H54 (cell line): ENCODE measurements around the gene KCNC2.

Source experiments
- DNase-seq: peaks from one replicate; pipeline ENCODE4 v3.0.0; 2011; ENCODE audit warnings: low spot score, mixed read lengths; ENCODE audit not compliant: insufficient read length
- FAIRE-seq: peaks from 3 replicates; lab custom pipeline; 2011; peaks lifted over from hg19 to GRCh38; lab: Jason Lieb, UNC
- POLR2A ChIP-seq: IDR thresholded peaks from 2 replicates; pipeline ENCODE4 v1.6.1; 2011; ENCODE audit warnings: low read depth, mild to moderate bottlenecking, low read length

KCNC2 gene

GRCh38 chr12:75184516-75184915, 25.1 kb downstream of the KCNC2 start:
- DNase-seq, result no peak
- no peak for TF ChIP-seq POLR2A
- FAIRE-seq, result no peak

DNA sequence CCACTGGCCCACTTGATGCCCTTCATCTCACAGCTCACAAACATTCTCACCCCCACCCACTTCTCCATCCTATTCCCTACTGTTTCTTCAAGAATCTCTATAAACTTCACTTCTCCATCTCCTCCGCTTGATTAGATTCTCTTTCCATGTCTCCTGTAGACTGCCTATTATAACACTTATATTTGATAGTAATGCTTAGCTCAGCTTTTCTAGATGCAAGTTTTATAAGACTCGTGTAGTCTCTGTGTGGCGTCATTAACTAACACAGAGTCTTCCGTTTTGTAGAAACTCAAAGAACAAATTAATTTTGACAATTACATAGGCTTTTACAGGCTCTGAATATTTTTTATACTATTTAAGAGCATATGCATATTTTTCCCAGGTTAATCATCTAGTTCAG, 25.7 kb downstream of the KCNC2 start:
- no peak for DNase-seq
- no peak for TF ChIP-seq POLR2A
- no peak for FAIRE-seq

GRCh38 chr12:75177997-75178396, 31.6 kb downstream of the KCNC2 start:
- TF ChIP-seq POLR2A, result no peak
- DNase-seq (peak; percentile 9), FAIRE-seq (peak; percentile 98)

GRCh38 chr12:75172611-75173010, 37.0 kb downstream of the KCNC2 start:
- no peak for DNase-seq
- TF ChIP-seq POLR2A, result no peak
- FAIRE-seq, result no peak

- DNase-seq (no peak), FAIRE-seq (no peak)
- TF ChIP-seq POLR2A, result no peak
Measured at GRCh38 chr12:75170640-75171185, 38.9 kb downstream of the KCNC2 start.

DNA sequence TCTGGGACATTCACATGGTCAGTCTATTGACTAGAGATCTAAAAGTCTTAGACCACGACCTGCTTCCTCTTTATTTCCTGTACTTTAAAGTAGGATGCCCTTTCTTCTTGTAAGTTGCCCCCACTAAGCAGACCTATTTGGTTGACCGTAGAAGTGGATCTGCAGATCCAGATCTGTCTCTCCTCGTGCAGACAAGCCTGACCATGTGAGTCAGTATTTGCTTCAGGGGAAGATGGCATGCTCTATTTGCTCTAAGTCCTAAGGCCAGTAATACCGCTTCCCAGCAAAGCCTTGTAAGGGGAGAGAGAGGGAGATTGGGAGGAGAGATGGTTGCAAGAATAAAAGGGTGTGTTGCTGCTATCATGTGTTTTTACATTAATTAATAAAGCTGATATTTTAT, 46.8 kb downstream of the KCNC2 start:
- FAIRE-seq (no peak), DNase-seq (no peak)
- TF ChIP-seq POLR2A, result no peak

GRCh38 chr12:75161488-75161887, 48.2 kb downstream of the KCNC2 start:
- no peak for FAIRE-seq
- no peak for TF ChIP-seq POLR2A
- DNase-seq, result no peak

GRCh38 chr12:75157385-75157784, 52.3 kb downstream of the KCNC2 start:
- FAIRE-seq (no peak), DNase-seq (no peak)
- no peak for TF ChIP-seq POLR2A

GRCh38 chr12:75155962-75156361, 53.7 kb downstream of the KCNC2 start:
- DNase-seq (no peak), FAIRE-seq (no peak)
- no peak for TF ChIP-seq POLR2A

DNA sequence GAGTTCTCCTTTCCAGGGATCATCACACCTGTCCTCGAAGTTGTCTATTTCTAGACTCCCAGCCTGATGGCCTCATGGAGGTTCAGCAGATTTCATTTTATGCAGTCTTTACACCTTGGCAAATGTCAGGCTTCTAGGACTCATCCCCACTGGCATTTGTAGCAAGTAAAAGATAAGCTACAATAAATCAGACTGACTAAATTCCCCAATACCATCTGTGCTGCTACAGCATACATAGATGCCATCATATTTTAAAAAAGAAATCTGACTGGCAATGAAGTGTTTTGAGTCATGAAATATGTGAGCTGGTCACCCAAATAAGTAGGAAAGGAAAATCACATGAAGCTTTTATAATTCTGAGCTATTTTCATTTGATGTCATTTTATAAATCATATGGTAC, 55.3 kb downstream of the KCNC2 start:
- no peak for FAIRE-seq
- no peak for TF ChIP-seq POLR2A
- DNase-seq, result no peak

DNA sequence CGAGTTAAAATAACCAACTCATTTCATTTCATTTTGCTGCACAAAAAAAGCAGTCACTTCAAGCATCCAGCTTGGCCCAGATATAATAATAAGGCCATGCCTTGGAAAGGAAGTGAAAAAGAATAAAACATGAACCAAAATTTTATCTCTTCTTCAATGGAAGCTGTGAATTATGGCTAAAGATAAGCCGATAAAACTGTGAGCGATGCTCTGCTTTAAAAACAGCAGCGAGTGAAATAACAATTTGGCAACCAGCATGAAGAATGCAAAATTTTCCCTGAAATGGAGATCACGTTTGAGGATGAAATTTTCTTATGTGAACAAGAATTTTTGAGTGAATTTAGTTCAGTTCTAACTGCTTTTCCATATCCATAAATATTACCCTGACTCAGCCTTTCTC, 70.4 kb downstream of the KCNC2 start:
- TF ChIP-seq POLR2A, result no peak

GRCh38 chr12:75137896-75138295, 71.7 kb downstream of the KCNC2 start:
- DNase-seq (no peak), FAIRE-seq (no peak)
- TF ChIP-seq POLR2A, result no peak

More for the DNA sequence above, 70.4 kb downstream of the KCNC2 start:
- FAIRE-seq (no peak), DNase-seq (no peak)

DNA sequence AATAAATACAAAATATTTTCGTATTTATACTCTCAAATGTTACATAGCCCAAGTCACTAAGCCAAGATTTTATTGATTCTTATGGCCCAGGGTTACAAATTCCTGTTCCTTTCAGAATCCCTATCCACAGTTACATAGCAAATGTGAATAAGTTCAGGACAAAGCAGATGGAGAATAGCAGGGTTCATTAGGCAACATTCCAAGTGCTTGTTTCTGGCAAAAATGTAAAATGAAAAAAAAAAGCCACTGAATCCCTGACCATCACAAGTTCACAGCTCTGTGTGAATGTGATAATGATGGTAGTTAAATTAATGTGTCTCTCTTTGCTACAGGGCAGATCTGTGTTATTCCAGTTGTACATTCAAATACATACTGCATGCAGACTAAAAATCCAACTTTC, 74.6 kb downstream of the KCNC2 start:
- no peak for DNase-seq
- no peak for TF ChIP-seq POLR2A

GRCh38 chr12:75130811-75131210, 78.8 kb downstream of the KCNC2 start:
- FAIRE-seq (no peak), DNase-seq (no peak)
- TF ChIP-seq POLR2A, result no peak

More for the DNA sequence above, 74.6 kb downstream of the KCNC2 start:
- FAIRE-seq, result no peak

DNA sequence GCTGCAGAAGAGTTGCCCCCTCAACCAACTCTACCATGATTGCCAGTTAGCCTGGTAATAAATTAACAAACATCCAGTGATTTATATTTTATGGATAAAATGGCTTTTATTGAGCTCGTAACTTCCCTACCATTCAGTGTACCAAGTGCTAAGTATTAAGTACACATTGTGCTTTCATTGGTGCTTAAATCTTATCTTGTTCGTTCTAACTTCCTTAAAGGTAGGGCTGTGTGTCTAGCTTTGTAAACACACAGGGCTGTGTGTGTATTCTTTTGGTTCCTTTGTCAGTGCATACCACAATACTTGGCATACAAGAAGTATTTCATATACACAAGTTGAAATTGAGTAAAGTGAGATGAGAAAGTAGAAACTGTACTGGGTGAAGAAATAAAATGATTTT, 80.4 kb downstream of the KCNC2 start:
- FAIRE-seq, result no peak
- TF ChIP-seq POLR2A, result no peak
- DNase-seq, result no peak
